GM21786 (cell line): Measurements from ENCODE around the gene FAM43A.

Source experiments
- ATAC-seq: cut with Tn5 transposase; IDR thresholded peaks from one replicate; pipeline ENCODE4 v1.9.1; 2021; ENCODE audit not compliant: unreplicated experiment

FAM43A gene, protein sequence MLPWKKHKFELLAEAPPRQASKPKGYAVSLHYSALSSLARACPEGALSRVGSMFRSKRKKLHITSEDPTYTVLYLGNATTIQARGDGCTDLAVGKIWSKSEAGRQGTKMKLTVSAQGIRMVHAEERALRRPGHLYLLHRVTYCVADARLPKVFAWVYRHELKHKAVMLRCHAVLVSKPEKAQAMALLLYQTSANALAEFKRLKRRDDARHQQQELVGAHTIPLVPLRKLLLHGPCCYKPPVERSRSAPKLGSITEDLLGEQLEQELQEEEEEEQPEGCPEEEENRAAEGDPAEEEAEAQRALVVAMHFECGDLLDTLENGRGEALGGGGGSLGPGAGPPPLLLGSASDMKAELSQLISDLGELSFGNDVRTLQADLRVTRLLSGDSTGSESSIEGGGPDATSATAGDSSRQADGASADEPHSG

DNA sequence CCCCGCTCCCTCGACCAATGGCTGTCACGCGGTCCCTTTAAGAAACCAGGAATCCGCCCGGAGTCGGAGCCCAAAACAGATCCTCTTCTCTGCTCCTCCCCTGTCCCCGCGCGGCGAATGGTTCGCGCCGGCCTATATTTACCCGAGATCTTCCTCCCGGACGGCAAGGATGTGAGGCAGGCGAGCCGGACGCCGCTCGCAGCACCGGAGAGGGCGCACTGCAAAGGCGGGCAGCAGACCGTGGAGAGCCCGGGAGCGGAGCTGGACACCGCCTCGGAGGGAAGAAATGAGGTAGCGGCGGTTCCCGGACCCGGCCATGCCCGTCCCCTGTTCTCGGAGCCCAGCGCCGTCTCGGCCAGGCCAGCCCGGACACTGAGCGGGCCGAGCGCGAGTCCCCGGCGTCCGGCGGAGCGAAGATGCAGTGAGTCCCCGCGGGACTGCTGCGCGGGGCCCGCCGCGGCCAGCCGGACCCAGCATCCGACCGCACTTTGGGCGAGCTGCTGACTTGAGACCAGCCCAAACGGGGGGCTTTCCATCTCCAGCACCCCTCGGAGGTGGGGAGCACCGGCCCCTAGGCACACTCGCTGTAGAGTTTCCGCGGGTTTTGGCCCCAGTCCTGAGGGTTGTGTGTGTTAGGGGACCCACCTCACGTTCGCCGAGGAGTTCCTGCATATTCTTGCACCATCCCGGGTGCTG lies at the start of gene FAM43A:
Gene FAM43A (plus strand): TSS at position 166 of the 696 bp plus-strand sequence. CDS start 944 bp downstream, outside the sequence.
- no peak for ATAC-seq

DNA sequence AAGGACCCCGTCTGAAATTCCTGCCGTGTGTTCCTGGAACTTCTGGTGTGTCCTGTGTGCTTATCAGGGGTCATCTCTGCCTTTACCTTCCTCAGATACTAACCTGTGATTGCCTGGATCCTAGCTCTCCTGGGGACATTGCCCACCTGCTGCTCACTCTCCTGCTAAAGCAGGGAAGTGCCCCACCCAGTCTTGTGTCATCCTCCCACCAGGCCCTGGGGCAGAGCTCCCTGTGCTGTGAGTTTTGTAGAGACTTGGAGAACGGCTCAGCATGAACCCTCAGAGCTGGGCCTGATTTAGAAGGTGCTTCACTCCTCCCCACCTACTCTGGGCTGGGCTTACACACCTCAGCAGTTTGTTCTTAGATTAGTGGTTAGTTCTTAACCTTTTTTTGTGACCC lies 48.6 kb upstream of the FAM43A start:
- no peak for ATAC-seq

DNA sequence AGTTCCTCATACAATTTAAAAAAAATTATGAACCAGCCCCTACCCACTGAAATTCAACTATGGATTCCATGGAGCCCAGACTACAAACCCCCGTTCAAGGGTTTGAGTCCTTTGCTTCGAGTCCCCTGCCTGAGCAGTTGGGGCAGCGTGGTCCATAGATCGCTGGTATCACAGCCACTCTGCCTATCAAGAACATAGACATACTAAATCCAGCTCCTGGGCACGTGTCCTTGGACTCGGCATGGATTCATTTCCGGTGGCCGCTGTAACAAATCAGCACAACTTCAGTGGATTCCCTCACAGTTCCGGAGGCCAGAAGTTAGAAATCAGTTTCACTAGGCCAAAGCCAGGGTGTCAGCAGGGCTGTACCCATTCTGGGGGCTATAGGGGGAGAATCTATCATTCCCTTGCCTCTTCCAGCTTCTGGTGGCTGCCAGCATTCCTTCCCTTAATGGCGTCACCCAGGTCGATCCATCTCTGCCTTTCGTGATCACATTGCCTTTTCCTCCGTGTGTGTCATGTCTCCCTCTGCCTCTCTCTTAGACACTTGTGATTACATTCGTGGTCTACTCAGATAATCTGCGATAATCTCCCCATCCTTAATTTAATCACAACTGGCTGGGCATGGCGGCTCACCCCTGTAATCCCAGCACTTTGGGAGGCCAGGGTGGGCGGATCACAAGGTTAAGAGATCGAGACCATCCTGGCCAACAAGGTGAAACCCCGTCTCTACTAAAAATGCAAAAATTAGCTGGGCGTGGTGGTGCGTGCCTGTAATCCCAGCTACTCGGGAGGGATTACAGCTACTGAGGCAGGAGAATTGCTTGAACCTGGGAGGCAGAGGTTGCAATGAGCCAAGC lies 47.9 kb upstream of the FAM43A start:
- no peak for ATAC-seq

DNA sequence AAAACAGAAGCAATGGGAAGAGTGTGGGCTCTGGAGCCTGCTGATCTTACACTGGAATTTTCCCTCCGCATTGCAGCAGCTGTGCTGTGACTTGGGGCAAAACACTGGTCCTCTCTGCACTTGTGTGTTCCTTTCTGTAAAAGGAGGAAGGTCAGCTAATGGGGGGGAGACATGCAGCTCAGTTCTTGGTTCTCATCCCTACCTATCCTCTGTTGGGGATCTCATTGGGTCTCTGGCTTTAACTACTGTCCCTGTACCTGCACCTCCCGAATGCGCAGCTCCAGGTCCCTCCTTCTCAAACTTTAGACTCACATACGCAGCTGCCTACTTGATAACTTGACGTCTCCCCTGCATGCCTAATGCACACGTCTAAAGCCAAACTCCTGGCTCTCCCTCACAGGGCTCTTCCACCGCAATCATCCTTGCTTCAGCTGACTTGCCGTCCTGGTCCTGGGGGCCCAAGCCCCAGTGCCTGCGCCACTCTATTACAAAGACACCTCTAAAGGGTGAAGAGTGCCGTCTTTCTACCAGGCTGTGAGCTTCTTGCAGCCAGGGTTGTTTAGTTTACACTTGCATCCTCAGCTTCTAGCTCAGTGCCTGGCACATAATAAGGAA lies 46.6 kb upstream of the FAM43A start:
- no peak for ATAC-seq

DNA sequence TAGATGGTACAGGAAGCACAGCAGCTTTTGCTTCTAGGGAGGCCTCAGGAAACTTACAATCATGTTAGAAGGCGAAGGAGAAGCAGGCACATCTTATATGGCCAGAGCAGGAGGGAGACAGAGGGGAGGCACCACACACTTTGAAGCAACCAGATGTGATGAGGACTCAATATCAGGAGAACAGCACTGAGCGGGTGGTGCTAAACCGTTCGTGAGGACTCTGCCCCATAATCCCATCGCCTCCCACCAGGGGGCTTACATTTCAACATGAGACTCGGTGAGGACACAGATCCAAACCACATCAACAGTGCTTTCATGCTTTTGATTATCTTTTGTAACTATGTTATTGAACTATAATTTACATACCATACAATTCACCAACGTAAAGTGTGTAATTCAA lies 44.9 kb upstream of the FAM43A start:
- ATAC-seq = no peak

DNA sequence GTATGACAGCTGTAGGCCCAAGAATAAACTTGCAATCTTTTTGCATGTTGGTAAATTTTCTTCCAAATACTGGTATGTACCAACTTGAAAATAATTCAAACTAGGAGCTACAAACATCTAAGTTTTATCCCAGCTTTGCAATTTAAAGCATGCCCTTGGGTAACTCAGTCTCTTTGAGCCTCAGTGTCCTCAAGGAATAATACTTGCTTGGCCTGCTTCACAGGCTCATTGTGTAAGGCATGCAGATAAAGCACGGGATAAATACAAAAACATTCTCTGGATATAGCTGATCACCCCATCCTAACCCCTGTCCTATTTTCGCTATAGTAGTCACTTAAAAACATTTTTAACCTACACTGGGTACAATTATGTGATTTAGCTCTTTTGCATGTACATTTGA lies 42.9 kb upstream of the FAM43A start:
- no peak for ATAC-seq

DNA sequence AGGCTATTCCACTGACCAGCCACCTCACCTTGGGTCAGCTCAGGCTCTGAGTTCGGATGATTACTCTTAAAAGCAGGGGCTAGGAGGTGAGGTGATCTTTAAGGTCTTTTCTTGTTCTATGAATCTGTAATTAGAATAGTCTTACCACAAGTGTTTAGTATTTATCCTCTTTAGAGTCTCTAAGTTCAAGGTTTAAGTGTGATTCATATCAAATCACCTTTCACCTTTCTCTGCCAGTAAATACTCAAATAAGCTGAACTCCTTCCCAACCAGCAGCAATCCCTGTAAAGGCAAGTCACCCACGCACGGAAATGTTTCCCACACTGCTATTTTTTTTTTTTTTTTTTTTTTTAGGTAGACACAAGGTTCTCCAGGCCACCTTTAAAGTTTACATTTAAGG lies 37.9 kb upstream of the FAM43A start:
- no peak for ATAC-seq

DNA sequence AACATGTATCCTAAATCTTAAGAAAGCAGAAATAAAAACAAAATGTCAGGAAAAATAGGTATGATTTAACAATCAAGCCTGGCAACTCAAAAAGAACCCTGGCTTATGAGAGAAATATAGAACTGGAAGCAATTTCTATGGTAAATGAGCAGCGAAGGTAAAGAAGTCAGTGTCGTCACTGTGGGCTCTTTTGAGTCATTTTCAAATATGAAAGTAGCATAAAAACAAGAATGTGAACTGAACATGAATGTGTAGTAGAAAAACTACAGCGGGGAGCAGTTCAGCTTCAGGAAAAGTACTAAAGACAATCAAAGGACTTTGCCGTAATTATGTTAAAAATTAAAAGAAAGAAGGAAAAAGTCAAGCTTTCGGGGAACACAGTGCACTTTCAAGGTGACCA lies 31.2 kb upstream of the FAM43A start:
- peak; percentile 91 for ATAC-seq

DNA sequence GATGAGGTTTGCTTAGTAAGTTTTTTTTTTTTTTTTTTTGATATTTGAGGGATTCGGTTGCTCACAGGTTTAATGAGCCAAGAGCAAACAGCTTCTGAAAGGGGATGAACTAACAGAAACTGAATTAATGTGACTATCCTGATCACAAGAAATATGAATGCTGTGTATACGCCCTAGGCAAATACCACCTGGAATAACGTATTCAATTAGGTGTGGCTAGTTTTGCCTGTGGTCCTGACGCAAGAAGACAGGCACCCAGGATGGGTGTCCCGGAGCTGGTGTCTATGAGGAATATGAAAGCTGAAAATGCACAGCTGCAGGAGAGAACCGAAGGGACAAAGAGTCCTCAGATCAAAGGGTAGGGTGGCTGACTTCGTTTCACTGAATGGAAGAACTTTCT lies 28.2 kb upstream of the FAM43A start:
- ATAC-seq = no peak

DNA sequence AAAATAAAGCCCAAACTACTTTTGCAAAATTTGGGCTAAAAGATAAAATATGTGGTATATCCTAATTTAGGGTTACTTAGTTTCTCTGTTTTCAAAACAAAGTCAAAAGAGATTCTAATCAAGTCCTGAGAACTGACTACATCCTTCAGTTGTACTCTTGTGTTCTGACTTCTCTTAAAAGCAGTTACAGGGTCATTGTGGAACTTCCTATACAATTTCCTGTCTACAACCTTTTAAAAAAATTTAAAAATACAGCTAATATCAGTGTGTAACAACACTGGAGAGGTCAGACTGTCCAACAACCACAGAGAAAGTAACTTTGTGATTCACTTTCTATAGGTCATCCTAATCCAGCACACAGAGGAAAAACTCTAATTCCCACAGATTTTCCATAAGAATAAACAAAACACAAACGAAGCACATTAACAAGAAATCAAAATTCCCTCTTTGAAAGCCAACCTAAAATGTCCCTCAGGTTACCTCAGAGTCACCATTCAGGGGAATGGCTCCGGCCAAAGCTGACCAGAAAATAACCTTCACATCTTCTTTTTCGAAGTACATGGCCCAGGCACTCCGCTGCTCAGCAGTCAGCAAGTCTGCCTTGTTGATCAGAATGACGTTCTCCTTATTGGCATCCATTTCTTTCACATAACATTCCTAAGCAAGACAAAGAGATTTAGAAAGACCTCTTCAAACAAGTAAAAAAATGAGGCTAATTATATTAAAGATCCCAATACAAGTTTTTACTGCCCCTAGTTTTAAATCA lies 27.0 kb upstream of the FAM43A start:
- no peak for ATAC-seq

DNA sequence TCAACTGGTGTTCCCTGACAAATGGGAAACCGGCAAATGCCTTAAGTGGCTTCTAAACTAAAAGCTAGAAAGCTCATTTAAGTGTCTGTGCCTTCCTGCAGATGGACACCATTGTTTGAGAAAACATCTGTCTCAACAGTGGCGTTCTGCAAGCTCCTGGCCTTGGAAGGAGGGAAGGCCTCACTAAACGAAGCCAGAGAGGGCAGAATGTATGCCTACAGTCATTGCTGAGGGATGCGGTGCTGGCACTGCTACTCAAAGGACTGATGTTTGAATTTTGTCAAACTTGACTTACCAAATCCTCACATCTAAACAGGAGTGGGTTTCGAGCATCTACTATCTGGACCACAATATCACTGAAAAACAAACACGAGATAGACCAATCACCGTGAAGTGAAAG lies 25.9 kb upstream of the FAM43A start:
- no peak for ATAC-seq

DNA sequence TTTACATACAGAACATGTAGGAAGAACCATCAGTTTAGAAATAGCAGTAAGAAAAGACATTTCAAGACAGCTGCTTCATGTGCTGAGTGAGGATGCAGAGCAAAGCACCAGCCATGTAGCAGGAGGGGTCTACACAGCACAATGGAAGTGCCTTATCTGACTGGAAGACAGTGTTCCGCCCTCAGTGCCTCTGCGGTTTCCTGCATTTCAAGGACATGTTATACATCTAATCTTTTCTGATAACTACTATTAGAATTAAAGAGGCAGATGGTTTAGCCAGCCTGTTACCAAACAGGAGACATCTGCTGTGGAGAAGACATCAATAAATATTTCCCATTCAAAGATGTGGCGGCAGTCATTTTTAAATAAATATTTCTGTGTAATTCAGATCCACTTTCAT lies 24.3 kb upstream of the FAM43A start:
- no peak for ATAC-seq

DNA sequence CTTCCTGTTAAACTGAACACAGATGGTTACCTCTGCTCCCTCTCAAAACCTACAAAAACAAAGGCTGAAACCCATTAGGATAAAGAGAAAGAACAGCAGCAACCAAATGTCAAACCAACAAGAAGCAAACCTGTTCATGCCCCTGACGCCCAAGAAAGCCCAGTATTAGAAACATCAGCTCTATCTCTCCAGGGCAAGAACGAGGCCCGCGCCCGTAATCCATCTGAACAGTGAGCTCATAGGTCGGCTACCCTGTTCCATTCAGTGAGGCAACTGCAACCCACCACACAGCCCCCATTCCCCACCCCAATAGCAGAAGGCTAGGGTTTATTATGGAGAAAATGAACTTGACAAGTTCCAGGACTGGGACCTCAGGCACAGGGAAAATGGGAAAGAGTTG lies 23.7 kb upstream of the FAM43A start:
- no peak for ATAC-seq

DNA sequence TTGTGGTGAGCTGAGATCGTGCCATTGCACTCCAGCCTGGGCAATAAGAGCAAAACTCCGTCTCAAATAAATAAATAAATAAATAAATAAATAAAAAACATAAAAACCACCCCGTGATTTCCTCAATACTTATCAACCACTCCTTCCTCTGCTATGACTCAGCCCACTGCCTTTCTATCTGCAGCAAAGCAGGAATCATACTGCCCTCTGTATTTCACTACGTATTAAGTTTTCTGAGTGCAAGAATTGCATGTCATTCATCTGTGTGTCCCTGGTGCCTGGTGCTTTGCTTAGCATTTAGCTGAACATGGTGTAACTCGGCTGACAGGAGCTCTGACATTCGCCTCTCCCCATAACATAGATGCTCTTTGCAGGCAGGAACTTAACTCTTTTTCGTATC lies 20.8 kb upstream of the FAM43A start:
- ATAC-seq = no peak

DNA sequence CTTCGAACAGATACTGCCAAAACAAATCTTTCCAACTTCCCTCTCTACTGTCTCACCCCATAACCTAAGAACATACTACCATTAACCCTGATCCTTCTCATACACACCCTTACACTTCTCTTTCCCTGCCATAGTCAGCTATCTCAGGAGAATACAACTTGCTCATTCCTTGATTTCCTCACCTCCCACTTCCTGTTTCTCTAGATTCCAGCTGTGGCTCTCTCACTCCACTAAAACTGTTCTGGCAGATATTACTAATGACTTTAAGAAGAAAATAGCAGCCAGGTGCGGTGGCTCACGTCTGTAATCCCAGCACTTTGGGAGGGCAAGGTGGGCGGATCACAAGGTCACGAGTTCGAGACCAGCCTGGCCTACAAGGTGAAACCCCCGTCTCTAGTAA lies 18.3 kb upstream of the FAM43A start:
- no peak for ATAC-seq

DNA sequence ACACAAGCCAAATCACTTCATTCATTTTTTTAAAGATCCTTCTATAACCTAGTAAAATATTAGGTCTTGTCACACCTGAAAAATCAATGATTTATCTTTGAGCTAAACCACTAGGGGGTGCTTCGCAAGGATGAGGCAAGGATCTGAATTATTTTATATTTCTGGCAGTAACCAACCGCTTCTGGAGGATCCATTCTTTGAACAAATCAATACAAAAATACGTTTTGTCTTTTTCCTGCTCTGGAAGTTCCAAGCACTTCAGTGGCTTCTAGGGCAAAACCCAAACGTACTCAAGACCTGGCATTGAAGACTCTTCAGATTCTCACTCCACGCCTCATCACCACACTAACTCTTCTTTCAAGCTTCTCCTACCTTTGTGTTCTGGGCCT lies 14.2 kb upstream of the FAM43A start:
- no peak for ATAC-seq

DNA sequence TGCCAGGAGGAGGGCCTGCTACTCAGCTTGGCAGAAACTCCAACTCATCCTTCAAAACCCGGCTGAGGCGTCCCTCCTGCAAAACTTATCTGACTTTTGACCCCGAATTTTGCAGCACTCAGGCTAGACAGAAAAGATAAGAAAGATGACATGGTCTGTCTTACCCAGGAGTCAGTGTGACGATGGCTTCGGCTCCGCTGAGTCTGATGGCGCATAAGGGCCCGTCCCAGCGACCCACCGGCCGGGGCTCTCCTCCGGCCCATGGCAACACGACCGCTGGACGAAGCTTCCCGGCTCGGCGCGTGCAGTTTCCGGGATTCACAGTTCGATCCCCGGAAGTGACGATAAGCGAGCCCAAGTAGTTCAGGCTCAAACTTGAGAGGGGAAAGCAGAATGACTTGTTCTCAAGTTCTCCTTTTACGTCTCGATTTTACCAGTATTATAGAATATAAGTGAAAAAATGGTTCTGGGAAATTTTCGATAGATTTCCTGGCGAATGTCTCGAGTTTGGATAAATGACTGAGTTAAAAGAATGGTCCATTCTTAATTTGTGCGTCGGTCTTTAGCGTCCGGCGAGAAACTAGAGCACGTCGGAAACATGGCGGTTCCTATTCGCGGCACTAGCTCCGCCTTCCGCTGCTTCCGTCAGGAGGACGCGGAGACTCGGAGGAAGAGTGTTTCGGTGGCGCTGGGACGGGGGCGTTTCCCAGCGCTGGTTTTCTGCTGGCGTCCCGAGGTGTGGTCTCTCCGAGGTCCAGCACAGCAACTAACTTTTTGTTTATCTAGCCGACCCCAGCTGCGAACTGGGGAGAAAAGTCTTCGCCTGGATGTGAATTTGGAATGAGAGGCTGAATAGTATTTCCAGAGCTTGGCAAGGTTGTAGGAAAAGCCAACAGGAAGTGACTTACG lies 13.5 kb upstream of the FAM43A start, which contains the start of gene LSG1:
Gene LSG1 (minus strand): TSS at position 292 of the 909 bp plus-strand sequence. CDS start 29 bp downstream, at position 263.
- ATAC-seq = peak; percentile 88

DNA sequence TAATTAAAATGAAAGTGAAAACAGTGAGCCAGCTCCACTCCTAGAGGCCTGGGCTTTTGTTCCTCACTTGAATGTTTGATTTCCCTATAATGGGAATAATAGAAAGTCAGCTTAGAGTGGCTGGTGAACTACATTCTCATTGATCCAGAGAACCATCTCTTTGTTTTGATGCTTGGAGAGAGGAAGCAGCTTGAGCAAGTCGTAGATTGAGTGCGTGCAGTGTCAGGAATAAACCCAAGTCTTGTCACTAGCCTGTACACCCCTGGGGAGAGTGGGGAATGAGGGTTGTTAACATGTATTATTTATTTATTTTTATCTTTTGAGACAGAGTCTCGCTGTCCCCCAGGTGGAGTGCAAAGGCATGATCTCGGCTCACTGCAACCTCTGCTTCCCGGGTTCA lies 12.8 kb upstream of the FAM43A start:
- no peak for ATAC-seq

DNA sequence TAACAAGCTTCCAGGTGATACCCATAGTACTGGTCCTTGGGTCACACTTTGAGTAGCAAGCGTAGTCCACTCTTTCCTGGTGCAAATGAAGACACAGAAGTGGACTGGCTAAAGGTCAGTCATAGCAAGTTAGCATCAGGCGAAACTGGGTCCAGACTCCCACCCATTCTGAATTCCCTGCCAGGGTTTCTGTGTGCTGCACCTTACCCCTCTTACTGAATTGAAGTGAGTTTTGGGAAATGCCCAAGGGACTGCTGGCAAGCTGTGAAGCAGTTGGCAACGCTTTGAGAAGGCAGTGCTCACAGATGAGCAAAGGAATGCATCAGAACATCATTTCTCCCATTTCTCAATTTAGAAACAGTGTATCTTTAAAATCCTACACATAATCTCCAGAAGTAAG lies 11.9 kb upstream of the FAM43A start:
- no peak for ATAC-seq
